GM19099 (cell line): ENCODE measurements around the gene TRHDE.

Source experiments
- POLR2A ChIP-seq: IDR thresholded peaks from 3 replicates; pipeline ENCODE4 v1.6.1; 2011; ENCODE audit warnings: low read depth; ENCODE audit not compliant: insufficient read length; ENCODE audit errors: extremely low read depth

The TRHDE gene

GRCh38 chr12:72647139-72647538 lies 375.0 kb downstream of the TRHDE start:
- no peak for TF ChIP-seq POLR2A

GRCh38 chr12:72658615-72659014 lies 386.4 kb downstream of the TRHDE start:
- no peak for TF ChIP-seq POLR2A

GRCh38 chr12:72673853-72674252 lies 401.7 kb downstream of the TRHDE start:
- TF ChIP-seq POLR2A = no peak

GRCh38 chr12:72676556-72676955 lies 404.4 kb downstream of the TRHDE start:
- TF ChIP-seq POLR2A = no peak

GRCh38 chr12:72677139-72677538 lies 405.0 kb downstream of the TRHDE start:
- TF ChIP-seq POLR2A = no peak

GRCh38 chr12:72677846-72678245 lies 405.7 kb downstream of the TRHDE start:
- TF ChIP-seq POLR2A = no peak

- no peak for TF ChIP-seq POLR2A
Measured at GRCh38 chr12:72679147-72679757, 407.1 kb downstream of the TRHDE start.

GRCh38 chr12:72681028-72681427 lies 408.9 kb downstream of the TRHDE start:
- TF ChIP-seq POLR2A = no peak

- TF ChIP-seq POLR2A = no peak
Measured at GRCh38 chr12:72684491-72684890, 412.3 kb downstream of the TRHDE start.

- no peak for TF ChIP-seq POLR2A
Measured at GRCh38 chr12:72692338-72692737, 420.2 kb downstream of the TRHDE start.

GRCh38 chr12:72694193-72694592 lies 422.0 kb downstream of the TRHDE start:
- TF ChIP-seq POLR2A = no peak

- TF ChIP-seq POLR2A = no peak
Measured at GRCh38 chr12:72699362-72699761, 427.2 kb downstream of the TRHDE start.

- no peak for TF ChIP-seq POLR2A
Measured at GRCh38 chr12:72716221-72716620, 444.1 kb downstream of the TRHDE start.

- TF ChIP-seq POLR2A = no peak
Measured at GRCh38 chr12:72717036-72717435, 444.9 kb downstream of the TRHDE start.
